Esophagus muscularis mucosa (tissue), 4 donors: Measurements from ENCODE around the gene INPP5A. TPM values are rescaled to one million over a fixed set of nuclear protein-coding genes. Genes with fewer than 3 reads are reported as not detected.
A peak's percentile ranks its signal among the peaks of the same experiment; 100 is the strongest.

Source experiments
- DNase-seq: peaks from one replicate; pipeline ENCODE4 v3.0.0-alpha.2; 2017; ENCODE audit errors: extremely low spot score
- H3K27ac ChIP-seq, 4 donors: fragments of 200-600 bp; sonication (generic); replicated peaks in 1 of 4; 1 replicate in 3 of 4; 2 replicates in 1 of 4; pipeline ENCODE4 v1.5.1; 2016 to 2019; ENCODE audit warnings: mild to moderate bottlenecking in 1 of 4
- H3K27me3 ChIP-seq, 4 donors: fragments of 200-600 bp; sonication (generic); one replicate each; pipeline versions ENCODE4 v1.5.1 to v1.6.0; 2016 to 2019
- H3K36me3 ChIP-seq, 4 donors: fragments of 200-600 bp; sonication (generic); one replicate each; pipeline ENCODE4 v1.5.1; 2016 to 2019
- H3K4me1 ChIP-seq, 4 donors: fragments of 200-600 bp; sonication (generic); one replicate each; pipeline ENCODE4 v1.5.1; 2016 to 2019
- H3K4me3 ChIP-seq, 4 donors: fragments of 200-600 bp; sonication (generic); 1 replicate in 2 of 4; 2 replicates in 2 of 4; pipeline ENCODE4 v1.5.1; 2016 to 2019; ENCODE audit warnings: mild to moderate bottlenecking in 4 of 4, moderate library complexity in 1 of 4
- H3K9me3 ChIP-seq, 4 donors: fragments of 200-600 bp; sonication (generic); 1 replicate in 3 of 4; 2 replicates in 1 of 4; pipeline ENCODE4 v1.5.1; 2016 to 2019
- CTCF ChIP-seq, 3 experiments: fragments of 200-600 bp in 2 of 3; fragments of 450-650 bp in 1 of 3; sonication (generic) in 2 of 3; IDR thresholded peaks; one replicate each; pipeline ENCODE4 v1.5.1; 2017 to 2019; ENCODE audit warnings: antibody characterized with exemption in 3 of 3, mild to moderate bottlenecking in 2 of 3, moderate library complexity in 1 of 3
- EP300 ChIP-seq: sonication (generic); formaldehyde crosslinking; IDR thresholded peaks from one replicate; pipeline ENCODE4 v1.6.1; 2017; ENCODE audit warnings: antibody characterized with exemption
- POLR2A ChIP-seq: fragments of 450-650 bp; IDR thresholded peaks from one replicate; pipeline ENCODE4 v1.6.1; 2017; ENCODE audit warnings: antibody characterized with exemption, moderate library complexity, mild to moderate bottlenecking, low read depth
- POLR2AphosphoS5 ChIP-seq, 2 donors: sonication (generic); formaldehyde crosslinking; IDR thresholded peaks; one replicate each; pipeline ENCODE4 v1.6.1; 2017; ENCODE audit warnings: antibody characterized with exemption in 2 of 2
- WGBS: methylation state at CpG from one replicate; pipeline ENCODE4 v1.1.5; 2018; 5-methylcytosine and 5-hydroxymethylcytosine counted together
- intact Hi-C: fragments of 100-400 bp; cut with DNase I; formaldehyde crosslinking; loops from one replicate; pipeline ENCODE4 v1.15.1; 2023
- total RNA-seq, 4 donors: library from RNA; depleted of rRNA; stranded (reverse); fragments of >200 nt; gene quantifications; one replicate each; pipeline versions ENCODE4 v1.1.0 to v1.2.1, GENCODE V29; 2016

INPP5A gene
- total RNA-seq, 4 donors from 2014 or later, result 234 to 301 (median 245) TPM

GRCh38 chr10:132593900-132594876, 56.6 kb downstream of the INPP5A start:
- Histone ChIP-seq H3K27me3 (no peaks in the 10 kb centered on the region), H3K4me3 (no peak overlapping the region), H3K9me3 (no peaks in the 10 kb centered on the region), H3K4me1 (peaks cover 75 to 100% (median 99%) of the 10 kb centered on the region in 4 donors), H3K27ac (peak overlapping the region; percentile 73 to 89 (median 86)), H3K36me3 (no peaks in the 10 kb centered on the region)
- no peak for DNase-seq
- intact Hi-C loops, result loop anchor here (5.0 kb wide), 1 partner anchor 38 kb away; no protein-coding TSS in a partner anchor
- no peak for TF ChIP-seq CTCF (IDR thresholded peaks at IDR 0.05)
- no peak for TF ChIP-seq POLR2A
- TF ChIP-seq POLR2AphosphoS5 (IDR thresholded peaks at IDR 0.05), result peak in 1 of 2 donors; percentile 43
- WGBS, result 66% methylated on average over 24 of the region's 25 CpGs

- Histone ChIP-seq H3K9me3 (no peaks in the 10 kb centered on the region), H3K36me3 (no peaks in the 10 kb centered on the region), H3K4me3 (no peak overlapping the region), H3K27me3 (no peaks in the 10 kb centered on the region), H3K4me1 (peaks cover 67 to 99% (median 98%) of the 10 kb centered on the region in 4 donors), H3K27ac (peak overlapping the region; percentile 73 to 89 (median 86))
- no peak for DNase-seq
- TF ChIP-seq POLR2AphosphoS5 (IDR thresholded peaks at IDR 0.05) (no peak), EP300 (no peak), CTCF (IDR thresholded peaks at IDR 0.05) (no peak), POLR2A (no peak)
- intact Hi-C loops, result no loop called here
- WGBS, result 69% methylated on average over 11 of the region's 11 CpGs
These were observed 57.4 kb downstream of the INPP5A start for GRCh38 chr10:132595021-132595420.

- Histone ChIP-seq H3K27me3 (no peaks in the 10 kb centered on the region), H3K36me3 (no peaks in the 10 kb centered on the region), H3K4me3 (no peak overlapping the region), H3K4me1 (peaks cover 58 to 91% (median 89%) of the 10 kb centered on the region in 4 donors), H3K9me3 (peaks cover 0 to 7% (median 3%) of the 10 kb centered on the region in 4 donors), H3K27ac (peak overlapping the region; percentile 73 to 89 (median 86))
- WGBS, result 61% methylated on average over 7 of the region's 7 CpGs
- DNase-seq, result no peak
- intact Hi-C loops, result no loop called here
- TF ChIP-seq POLR2AphosphoS5 (IDR thresholded peaks at IDR 0.05), result no peak
- TF ChIP-seq EP300, result no peak
- TF ChIP-seq CTCF (IDR thresholded peaks at IDR 0.05), result no peak
- no peak for TF ChIP-seq POLR2A
These were observed 58.3 kb downstream of the INPP5A start for GRCh38 chr10:132595854-132596253.

GRCh38 chr10:132596742-132597279, 59.2 kb downstream of the INPP5A start:
- peaks cover 0 to 8% (median 4%) of the 10 kb centered on the region in 4 donors for H3K9me3 ChIP-seq
- H3K36me3 ChIP-seq, result no peaks in the 10 kb centered on the region
- no peak overlapping the region for H3K4me3 ChIP-seq
- intact Hi-C loops, result no loop called here
- peak overlapping the region; percentile 73 to 89 (median 86) for H3K27ac ChIP-seq
- no peak for DNase-seq
- 87% methylated on average over 18 of the region's 21 CpGs for WGBS
- no peaks in the 10 kb centered on the region for H3K27me3 ChIP-seq
- H3K4me1 ChIP-seq, result peaks cover 49 to 85% (median 85%) of the 10 kb centered on the region in 4 donors
- TF ChIP-seq EP300 (no peak), POLR2AphosphoS5 (IDR thresholded peaks at IDR 0.05) (peak in 1 of 2 donors; percentile 17), POLR2A (no peak), CTCF (IDR thresholded peaks at IDR 0.05) (no peak)
